Measurements from ENCODE around the gene CAD.
"Not testable (repeated sequence)": the region's sequence is repeated elsewhere in the genome, so short reads cannot be mapped to it uniquely, and the experiment has no call there.

Gene CAD

GRCh38 chr2:27261241-27261925, 44.2 kb downstream of the CAD start:
- DNase-seq: no peak

- no peak for DNase-seq
Observed at GRCh38 chr2:27261926-27262298, 44.7 kb downstream of the CAD start.

GRCh38 chr2:27262379-27263286, 45.5 kb downstream of the CAD start, which contains the start of gene SLC30A3:
SLC30A3 (minus strand) TSS chr2:27263047; CDS start chr2:27262906, 141 bp downstream.
- peak; percentile 73 for DNase-seq

GRCh38 chr2:27263287-27264252, 46.4 kb downstream of the CAD start:
- no peak for DNase-seq

- DNase-seq: no peak
Observed at GRCh38 chr2:27264253-27264752, 47.1 kb downstream of the CAD start.

- peak; percentile 75 for DNase-seq
Observed at GRCh38 chr2:27264753-27265535, 47.8 kb downstream of the CAD start.

GRCh38 chr2:27265536-27265870, 48.3 kb downstream of the CAD start:
- no peak for DNase-seq

GRCh38 chr2:27268296-27268695, 51.1 kb downstream of the CAD start:
- not testable (repeated sequence) for DNase-seq

- DNase-seq: no peak
Observed at GRCh38 chr2:27270131-27270530, 53.0 kb downstream of the CAD start.

- no peak for DNase-seq
Observed at GRCh38 chr2:27270670-27271069, 53.5 kb downstream of the CAD start.

- DNase-seq: no peak
Observed at GRCh38 chr2:27271631-27272340, 54.6 kb downstream of the CAD start.

- not testable (repeated sequence) for DNase-seq
Observed at GRCh38 chr2:27272537-27273522, 55.7 kb downstream of the CAD start.

- no peak for DNase-seq
Observed at GRCh38 chr2:27275211-27276150, 58.3 kb downstream of the CAD start, which contains the start of gene DNAJC5G. DNAJC5G (plus strand) TSS chr2:27275433; CDS start chr2:27276729, 1,296 bp downstream.

GRCh38 chr2:27278010-27278409, 60.8 kb downstream of the CAD start:
- DNase-seq: no peak

GRCh38 chr2:27280826-27281225, 63.7 kb downstream of the CAD start:
- no peak for DNase-seq

- no peak for DNase-seq
Observed at GRCh38 chr2:27281442-27281841, 64.3 kb downstream of the CAD start.

- no peak for DNase-seq
Observed at GRCh38 chr2:27281855-27282559, 64.8 kb downstream of the CAD start, which contains the start of gene TRIM54. TRIM54 (plus strand) TSS chr2:27282429; CDS start chr2:27282732, 303 bp downstream.

GRCh38 chr2:27282892-27283291, 65.7 kb downstream of the CAD start:
- DNase-seq: no peak
